ENCODE results near the gene OR52B6. TPM values are rescaled to one million over a fixed set of nuclear protein-coding genes. Genes with fewer than 3 reads are reported as not detected.

Gene OR52B6
- total and polyA plus RNA-seq, 10 of the 15 experiments (the other 5 are each of a cell fraction or from before 2014, with no cell fraction given), result 0.07 TPM; not detected in 9

DNA sequence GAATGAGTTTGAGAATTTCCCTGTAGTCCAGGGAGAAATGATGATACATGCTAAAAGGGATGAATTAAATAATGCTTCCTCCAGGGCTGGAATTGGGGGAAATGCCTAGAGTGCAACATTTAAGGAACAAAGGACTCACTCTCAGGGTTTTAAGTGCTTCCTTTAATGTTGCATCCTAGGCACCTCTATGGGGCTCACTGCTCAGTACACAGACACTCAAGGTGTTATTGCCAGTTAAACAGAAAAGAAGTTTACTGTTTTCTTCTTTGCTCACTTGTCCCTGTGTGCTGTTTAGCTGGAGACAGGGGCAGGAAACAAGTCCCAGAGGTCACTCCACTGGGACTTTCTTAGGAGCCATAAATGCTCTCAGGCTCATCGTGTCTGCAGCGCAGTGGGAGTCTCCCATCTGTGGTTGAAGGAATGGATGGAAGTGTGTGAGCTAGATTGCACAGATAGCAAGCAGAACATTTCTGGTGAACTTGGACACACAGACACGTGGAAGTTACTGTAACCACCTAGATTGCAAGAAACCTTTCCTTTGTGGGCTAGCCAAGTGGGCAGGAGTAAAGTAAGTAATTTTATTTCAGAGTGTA lies 24.0 kb upstream of the OR52B6 start:
- no peak overlapping the region for H3K4me2 ChIP-seq (ENCODE audit: control insufficient read depth, insufficient read depth)
- no peaks in the 10 kb centered on the region for H3K36me3 ChIP-seq (ENCODE audit: control insufficient read depth in 2 of 2, insufficient read depth in 2 of 2, low read length in 1 of 2)
- FAIRE-seq (no peak), ATAC-seq (no peak), DNase-seq (ENCODE audit: low read depth, low spot score) (no peak)
- H2AFZ ChIP-seq (ENCODE audit: control insufficient read depth, low read depth, low read length), result no peak overlapping the region
- SMC1A ChIA-PET (ENCODE audit: uncharacterized antibody, unreplicated experiment), result no interaction called here
- H3K9ac ChIP-seq (ENCODE audit: control insufficient read depth, insufficient read depth, low read length), result no peak overlapping the region
- H3K9me3 ChIP-seq (replicated peaks; ENCODE audit: control insufficient read depth, insufficient read depth, low read length), result no peaks in the 10 kb centered on the region
- H3K79me2 ChIP-seq (ENCODE audit: control insufficient read depth, insufficient read depth, low read length), result no peaks in the 10 kb centered on the region
- CTCF ChIA-PET, result interaction anchor here (1.8 kb wide), 1 partner anchor 81 kb away, joined by 10 read pairs; no protein-coding TSS in a partner anchor
- POLR2A ChIA-PET, result no interaction called here
- no peak for TF ChIP-seq BCL11A (IDR thresholded peaks at IDR 0.05; ENCODE audit: low read depth, low read length)
- no peak for TF ChIP-seq NR2C1 (IDR thresholded peaks at IDR 0.05)
- TF ChIP-seq CBFB (IDR thresholded peaks at IDR 0.05; ENCODE audit: low read depth), result no peak
- TF ChIP-seq, protein P1, sequence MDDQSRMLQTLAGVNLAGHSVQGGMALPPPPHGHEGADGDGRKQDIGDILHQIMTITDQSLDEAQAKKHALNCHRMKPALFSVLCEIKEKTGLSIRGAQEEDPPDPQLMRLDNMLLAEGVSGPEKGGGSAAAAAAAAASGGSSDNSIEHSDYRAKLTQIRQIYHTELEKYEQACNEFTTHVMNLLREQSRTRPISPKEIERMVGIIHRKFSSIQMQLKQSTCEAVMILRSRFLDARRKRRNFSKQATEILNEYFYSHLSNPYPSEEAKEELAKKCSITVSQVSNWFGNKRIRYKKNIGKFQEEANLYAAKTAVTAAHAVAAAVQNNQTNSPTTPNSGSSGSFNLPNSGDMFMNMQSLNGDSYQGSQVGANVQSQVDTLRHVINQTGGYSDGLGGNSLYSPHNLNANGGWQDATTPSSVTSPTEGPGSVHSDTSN (IDR thresholded peaks at IDR 0.05; ENCODE audit: insufficient replicate concordance, low read depth, low read length), result no peak
- no peak for TF ChIP-seq DPF2 (IDR thresholded peaks at IDR 0.05)
- TF ChIP-seq PML (IDR thresholded peaks at IDR 0.05; ENCODE audit: low read length), result no peak
- TF ChIP-seq MYC (IDR thresholded peaks at IDR 0.05; ENCODE audit: insufficient read depth, insufficient read length, insufficient replicate concordance, low read length, severe bottlenecking), result no peak
- BruUV-seq (replicated peaks), result no TSS peak
- in situ Hi-C loops (cut with MboI) (no loop called here), intact Hi-C loops (cut with micrococcal nuclease; ENCODE audit: unreplicated experiment) (loop anchor here (10.0 kb wide), 1 partner anchor 432 kb away; no protein-coding TSS in a partner anchor)
- no peaks in the 10 kb centered on the region for H4K20me1 ChIP-seq (ENCODE audit: control insufficient read depth, insufficient read depth)
- RAD21 ChIA-PET (ENCODE audit: unreplicated experiment), result interaction anchor here (1.5 kb wide), 1 partner anchor 81 kb away, joined by 3 read pairs; no protein-coding TSS in a partner anchor
- no peak overlapping the region for H3K4me3 ChIP-seq
- no peaks in the 10 kb centered on the region for H3K27me3 ChIP-seq (replicated peaks in 1 of 2; ENCODE audit: control insufficient read depth in 2 of 2, insufficient read depth in 2 of 2, low read length in 1 of 2)
- no peak overlapping the region for H3K27ac ChIP-seq (ENCODE audit: control insufficient read depth, insufficient read depth)
- H3K4me1 ChIP-seq (ENCODE audit: control insufficient read depth, insufficient read depth, low read length), result no peaks in the 10 kb centered on the region
- WGBS (ENCODE audit: insufficient coverage, insufficient replicate concordance, low lambda C conversion rate, missing lambda C conversion rate), result 51% methylated on average over 3 of the region's 3 CpGs

All from GM12878 (cell line).